Suprapubic skin (tissue), 4 donors: Measurements from ENCODE around the gene MSANTD3.

ENCODE experiments used
- EP300 ChIP-seq: sonication (generic); formaldehyde crosslinking; IDR thresholded peaks from one replicate; pipeline ENCODE4 v1.6.1; 2017; ENCODE audit warnings: antibody characterized with exemption
- POLR2A ChIP-seq, 2 donors: fragments of 450-650 bp; IDR thresholded peaks; one replicate each; pipeline ENCODE4 v1.6.1; 2017; ENCODE audit warnings: antibody characterized with exemption in 2 of 2, mild to moderate bottlenecking in 2 of 2, moderate library complexity in 2 of 2
- POLR2AphosphoS5 ChIP-seq, 3 donors: sonication (generic); formaldehyde crosslinking; IDR thresholded peaks; one replicate each; pipeline ENCODE4 v1.6.1; 2017; ENCODE audit warnings: antibody characterized with exemption in 3 of 3
- TF ChIP-seq, protein P1 (sequence below), 2 donors: fragments of 200-600 bp in 1 of 2; fragments of 450-650 bp in 1 of 2; sonication (generic) in 1 of 2; IDR thresholded peaks; one replicate each; pipeline ENCODE4 v1.5.1; 2016 to 2019; ENCODE audit warnings: antibody characterized with exemption in 2 of 2, mild to moderate bottlenecking in 1 of 2, moderate library complexity in 1 of 2

- TF ChIP-seq, protein P1, sequence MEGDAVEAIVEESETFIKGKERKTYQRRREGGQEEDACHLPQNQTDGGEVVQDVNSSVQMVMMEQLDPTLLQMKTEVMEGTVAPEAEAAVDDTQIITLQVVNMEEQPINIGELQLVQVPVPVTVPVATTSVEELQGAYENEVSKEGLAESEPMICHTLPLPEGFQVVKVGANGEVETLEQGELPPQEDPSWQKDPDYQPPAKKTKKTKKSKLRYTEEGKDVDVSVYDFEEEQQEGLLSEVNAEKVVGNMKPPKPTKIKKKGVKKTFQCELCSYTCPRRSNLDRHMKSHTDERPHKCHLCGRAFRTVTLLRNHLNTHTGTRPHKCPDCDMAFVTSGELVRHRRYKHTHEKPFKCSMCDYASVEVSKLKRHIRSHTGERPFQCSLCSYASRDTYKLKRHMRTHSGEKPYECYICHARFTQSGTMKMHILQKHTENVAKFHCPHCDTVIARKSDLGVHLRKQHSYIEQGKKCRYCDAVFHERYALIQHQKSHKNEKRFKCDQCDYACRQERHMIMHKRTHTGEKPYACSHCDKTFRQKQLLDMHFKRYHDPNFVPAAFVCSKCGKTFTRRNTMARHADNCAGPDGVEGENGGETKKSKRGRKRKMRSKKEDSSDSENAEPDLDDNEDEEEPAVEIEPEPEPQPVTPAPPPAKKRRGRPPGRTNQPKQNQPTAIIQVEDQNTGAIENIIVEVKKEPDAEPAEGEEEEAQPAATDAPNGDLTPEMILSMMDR (IDR thresholded peaks at IDR 0.05), result no peak
- TF ChIP-seq EP300 (no peak), POLR2AphosphoS5 (IDR thresholded peaks at IDR 0.05) (no peak), POLR2A (IDR thresholded peaks at IDR 0.05) (no peak)
Measured at GRCh38 chr9:100426530-100427365, at the start of gene MSANTD3.
